D721Med (cell line): ENCODE results near the gene USP6NL.

Source experiments
- DNase-seq: peaks from one replicate; pipeline ENCODE4 v3.0.0; 2011; ENCODE audit warnings: low spot score; ENCODE audit not compliant: insufficient read length
- FAIRE-seq: peaks from 2 replicates; lab custom pipeline; 2011; peaks lifted over from hg19 to GRCh38; lab: Jason Lieb, UNC
- CTCF ChIP-seq: IDR thresholded peaks from 2 replicates; pipeline ENCODE4 v1.5.1; 2012; ENCODE audit warnings: mild to moderate bottlenecking, control low read depth; ENCODE audit not compliant: insufficient read depth; ENCODE audit errors: missing control alignments

Gene USP6NL

DNA sequence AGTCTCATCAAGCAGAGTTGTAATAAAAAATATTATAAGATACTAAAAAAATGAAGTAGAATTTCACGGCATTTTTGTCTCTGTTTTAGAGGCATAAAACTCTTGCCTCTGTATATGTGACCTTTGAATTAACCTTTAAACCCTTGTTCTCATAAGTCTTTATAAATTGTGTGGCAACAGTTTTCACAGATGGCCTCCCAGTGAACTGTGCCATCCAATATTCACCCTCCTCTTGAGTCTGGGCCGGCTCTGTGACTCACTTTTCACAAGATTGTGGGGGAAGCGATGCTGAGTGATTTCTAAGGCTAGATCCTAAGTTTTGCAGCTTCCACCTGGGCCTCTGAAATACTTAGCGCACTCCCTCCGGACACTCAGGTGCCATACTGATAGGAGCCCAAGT lies 4.6 kb upstream of the USP6NL start:
- DNase-seq: no peak
- no peak for TF ChIP-seq CTCF
- no peak for FAIRE-seq

- FAIRE-seq (no peak), DNase-seq (no peak)
- no peak for TF ChIP-seq CTCF
Observed at GRCh38 chr10:11615396-11615795, 3.9 kb upstream of the USP6NL start.

- FAIRE-seq (no peak), DNase-seq (no peak)
- no peak for TF ChIP-seq CTCF
Observed at GRCh38 chr10:11612021-11613001, 861 bp upstream of the USP6NL start.

DNA sequence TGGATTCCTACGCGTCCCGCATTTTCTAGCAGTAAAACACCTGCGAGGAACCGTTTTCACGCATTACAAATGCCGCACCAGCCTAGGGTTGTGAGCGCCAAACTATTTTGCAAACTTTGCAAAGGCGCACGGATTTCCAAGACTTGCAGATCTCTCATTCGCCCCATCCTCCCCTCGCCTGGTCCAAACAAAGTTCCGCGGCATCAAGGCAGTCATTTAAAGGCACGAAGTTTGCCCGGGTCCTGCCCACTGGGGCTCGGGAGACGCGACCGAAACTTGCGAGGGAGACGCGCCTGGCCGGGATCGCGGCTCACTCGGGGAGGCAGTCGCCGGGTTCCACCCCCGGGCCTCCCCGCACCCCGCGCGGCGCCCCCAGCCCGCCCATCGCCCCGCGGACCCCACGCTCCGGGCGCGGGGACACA lies 613 bp downstream of the USP6NL start:
- no peak for DNase-seq
- no peak for FAIRE-seq
- no peak for TF ChIP-seq CTCF

- no peak for DNase-seq
- no peak for FAIRE-seq
- no peak for TF ChIP-seq CTCF
Observed at GRCh38 chr10:11610166-11610825, 1.2 kb downstream of the USP6NL start.

- TF ChIP-seq CTCF: no peak
- no peak for DNase-seq
- no peak for FAIRE-seq
Observed at GRCh38 chr10:11609492-11610093, 1.9 kb downstream of the USP6NL start.
